Hematopoietic multipotent progenitor cell (in vitro differentiated cells): ENCODE measurements around the gene HES2. TPM values are rescaled to one million over a fixed set of nuclear protein-coding genes. Genes with fewer than 3 reads are reported as not detected.
"Not testable (repeated sequence)": the region's sequence is repeated elsewhere in the genome, so short reads cannot be mapped to it uniquely, and the experiment has no call there.

ENCODE experiments used
- DNase-seq, 3 donors: peaks; one replicate each; pipeline ENCODE4 v3.0.0-alpha.2; 2011 to 2015; ENCODE audit warnings: low read depth in 2 of 3, low spot score in 2 of 3
- total RNA-seq: library from RNA; depleted of rRNA; stranded (reverse); fragments of >200 nt; gene quantifications from one replicate; pipeline ENCODE4 v1.2.3, GENCODE V29; 2012

The HES2 gene
- total RNA-seq, 1 donor, result under 0.01 TPM

GRCh38 chr1:6392809-6393399 is 26.8 kb downstream of the HES2 start:
- no peak for DNase-seq

- peak in 1 of 3 donors; percentile 22 for DNase-seq
Measured at GRCh38 chr1:6391951-6392808, 27.5 kb downstream of the HES2 start.

GRCh38 chr1:6389971-6390370 is 29.7 kb downstream of the HES2 start:
- DNase-seq, result no peak

GRCh38 chr1:6386371-6386949 is 33.3 kb downstream of the HES2 start:
- DNase-seq, result no peak

GRCh38 chr1:6385488-6386191 is 34.1 kb downstream of the HES2 start:
- no peak for DNase-seq

- no peak for DNase-seq
Measured at GRCh38 chr1:6384962-6385361, 34.8 kb downstream of the HES2 start.

GRCh38 chr1:6384135-6384534 is 35.6 kb downstream of the HES2 start:
- no peak for DNase-seq

- DNase-seq, result no peak
Measured at GRCh38 chr1:6380037-6380436, 39.7 kb downstream of the HES2 start.

- DNase-seq, result peak in 1 of 3 donors; percentile 13
Measured at GRCh38 chr1:6378096-6378746, 41.5 kb downstream of the HES2 start.

GRCh38 chr1:6373961-6374720 is 45.6 kb downstream of the HES2 start:
- DNase-seq, result no peak

GRCh38 chr1:6372236-6372635 is 47.5 kb downstream of the HES2 start:
- DNase-seq, result not testable (repeated sequence)

- peak in 1 of 3 donors; percentile 58 for DNase-seq
Measured at GRCh38 chr1:6370006-6370405, 49.7 kb downstream of the HES2 start.

- DNase-seq, result no peak
Measured at GRCh38 chr1:6367381-6368012, 52.2 kb downstream of the HES2 start.

- no peak for DNase-seq
Measured at GRCh38 chr1:6365047-6365446, 54.7 kb downstream of the HES2 start.

GRCh38 chr1:6363085-6363884 is 56.4 kb downstream of the HES2 start:
- DNase-seq, result peak in 1 of 3 donors; percentile 18
